ENCODE data around the gene ARHGAP11B.
"Not testable (repeated sequence)": the region's sequence is repeated elsewhere in the genome, so short reads cannot be mapped to it uniquely, and the experiment has no call there.

Gene ARHGAP11B

DNA sequence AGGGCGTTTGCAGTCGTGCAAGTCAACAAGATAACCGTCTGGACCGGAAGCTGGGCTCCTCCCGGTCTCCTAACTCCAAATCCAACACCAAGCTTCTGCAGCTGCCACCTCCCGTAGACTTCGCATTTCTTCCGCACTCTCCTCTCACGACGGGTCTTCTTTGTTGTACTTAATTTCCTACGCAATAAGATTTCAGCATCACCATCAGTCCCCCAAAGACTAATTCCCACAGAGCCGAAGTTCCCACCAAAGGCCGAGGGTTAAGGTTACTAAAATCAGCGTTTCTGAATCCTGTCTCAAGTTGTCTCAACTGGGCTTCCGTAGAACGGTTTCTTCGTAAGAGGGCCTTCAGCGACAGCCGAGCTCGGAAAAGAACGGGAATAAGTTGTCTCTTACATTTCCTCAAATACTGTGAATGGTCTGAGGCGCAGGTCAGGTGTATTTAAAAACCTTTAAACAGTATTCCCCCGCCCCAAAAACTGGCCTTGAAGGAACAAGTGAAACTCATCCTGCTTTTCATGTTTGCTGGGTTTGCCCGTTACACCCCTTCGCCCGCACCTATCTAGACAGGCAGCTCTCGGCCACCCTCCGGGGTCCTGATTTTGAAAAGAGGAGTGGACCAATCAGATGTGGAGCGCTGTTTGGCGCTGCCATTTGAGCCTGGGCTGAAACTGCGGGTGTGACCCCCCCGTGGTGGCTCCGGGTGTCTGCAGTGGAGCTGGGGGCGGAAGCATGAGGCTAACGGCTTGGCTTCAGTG is at the start of gene ARHGAP11B:
Gene ARHGAP11B (plus strand): TSS at position 693 of the 758 bp plus-strand sequence.
- H3K27me3 ChIP-seq (replicated peaks); H3K36me3 ChIP-seq (replicated peaks); in situ Hi-C loops (cut with HindIII; ENCODE audit: low pct_ligation_motif_present, low sequenced_read_pairs): not testable (repeated sequence)
- peak; percentile 98 for DNase-seq
- Histone ChIP-seq H3K4me3 (ENCODE audit: low read depth, low read length) (peak within 1 kb of the TSS; percentile 75), H3K27ac (peak within 1 kb of the TSS; percentile 93)
- TF ChIP-seq, protein P1, sequence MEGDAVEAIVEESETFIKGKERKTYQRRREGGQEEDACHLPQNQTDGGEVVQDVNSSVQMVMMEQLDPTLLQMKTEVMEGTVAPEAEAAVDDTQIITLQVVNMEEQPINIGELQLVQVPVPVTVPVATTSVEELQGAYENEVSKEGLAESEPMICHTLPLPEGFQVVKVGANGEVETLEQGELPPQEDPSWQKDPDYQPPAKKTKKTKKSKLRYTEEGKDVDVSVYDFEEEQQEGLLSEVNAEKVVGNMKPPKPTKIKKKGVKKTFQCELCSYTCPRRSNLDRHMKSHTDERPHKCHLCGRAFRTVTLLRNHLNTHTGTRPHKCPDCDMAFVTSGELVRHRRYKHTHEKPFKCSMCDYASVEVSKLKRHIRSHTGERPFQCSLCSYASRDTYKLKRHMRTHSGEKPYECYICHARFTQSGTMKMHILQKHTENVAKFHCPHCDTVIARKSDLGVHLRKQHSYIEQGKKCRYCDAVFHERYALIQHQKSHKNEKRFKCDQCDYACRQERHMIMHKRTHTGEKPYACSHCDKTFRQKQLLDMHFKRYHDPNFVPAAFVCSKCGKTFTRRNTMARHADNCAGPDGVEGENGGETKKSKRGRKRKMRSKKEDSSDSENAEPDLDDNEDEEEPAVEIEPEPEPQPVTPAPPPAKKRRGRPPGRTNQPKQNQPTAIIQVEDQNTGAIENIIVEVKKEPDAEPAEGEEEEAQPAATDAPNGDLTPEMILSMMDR (IDR thresholded peaks at IDR 0.05; ENCODE audit: low read depth, low read length, missing control alignments) = peak; percentile 2

GRCh38 chr15:30579394-30579970 is 46.4 kb upstream of the ARHGAP11B start:
- DNase-seq; H3K27me3 ChIP-seq (replicated peaks); H3K4me3 ChIP-seq (ENCODE audit: low read depth, low read length); H3K36me3 ChIP-seq (replicated peaks); H3K27ac ChIP-seq; in situ Hi-C loops (cut with HindIII; ENCODE audit: low pct_ligation_motif_present, low sequenced_read_pairs): not testable (repeated sequence)

DNA sequence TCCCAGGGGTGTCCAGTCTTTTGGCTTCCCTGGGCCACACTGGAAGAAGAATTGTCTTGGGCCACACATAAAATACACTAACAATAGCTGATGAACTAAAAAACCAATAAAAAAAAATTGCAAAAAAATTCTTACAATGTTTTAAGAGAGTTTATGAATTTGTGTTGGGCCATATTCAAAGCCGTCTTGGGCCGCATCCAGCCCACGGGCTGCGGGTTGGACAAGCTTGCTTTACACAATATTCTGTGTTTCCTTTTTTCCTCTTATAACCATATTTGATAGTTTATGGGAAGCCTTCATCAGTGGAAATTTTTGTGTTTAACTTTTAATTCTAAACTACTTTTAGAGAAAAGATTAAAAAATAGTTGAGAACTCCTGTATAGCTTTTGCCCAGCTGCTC is 45.2 kb upstream of the ARHGAP11B start:
- H3K36me3 ChIP-seq (replicated peaks); H3K4me3 ChIP-seq (ENCODE audit: low read depth, low read length); H3K27me3 ChIP-seq (replicated peaks); in situ Hi-C loops (cut with HindIII; ENCODE audit: low pct_ligation_motif_present, low sequenced_read_pairs); DNase-seq; H3K27ac ChIP-seq: not testable (repeated sequence)

GRCh38 chr15:30598953-30599352 is 27.0 kb upstream of the ARHGAP11B start:
- H3K36me3 ChIP-seq (replicated peaks); H3K27me3 ChIP-seq (replicated peaks); in situ Hi-C loops (cut with HindIII; ENCODE audit: low pct_ligation_motif_present, low sequenced_read_pairs); H3K4me3 ChIP-seq (ENCODE audit: low read depth, low read length); DNase-seq; H3K27ac ChIP-seq: not testable (repeated sequence)

GRCh38 chr15:30603796-30604195 is 22.1 kb upstream of the ARHGAP11B start, which contains the start of gene GOLGA8H:
TSS of gene GOLGA8H (plus strand) at chr15:30604028. CDS start at chr15:30604126, 98 bp downstream.
- DNase-seq; H3K4me3 ChIP-seq (ENCODE audit: low read depth, low read length); H3K27me3 ChIP-seq (replicated peaks); H3K27ac ChIP-seq; in situ Hi-C loops (cut with HindIII; ENCODE audit: low pct_ligation_motif_present, low sequenced_read_pairs); H3K36me3 ChIP-seq (replicated peaks): not testable (repeated sequence)

GRCh38 chr15:30612271-30612670 is 13.7 kb upstream of the ARHGAP11B start:
- DNase-seq; H3K4me3 ChIP-seq (ENCODE audit: low read depth, low read length); H3K27me3 ChIP-seq (replicated peaks); H3K27ac ChIP-seq; H3K36me3 ChIP-seq (replicated peaks); in situ Hi-C loops (cut with HindIII; ENCODE audit: low pct_ligation_motif_present, low sequenced_read_pairs): not testable (repeated sequence)

- in situ Hi-C loops (cut with HindIII; ENCODE audit: low pct_ligation_motif_present, low sequenced_read_pairs); H3K4me3 ChIP-seq (ENCODE audit: low read depth, low read length); H3K27me3 ChIP-seq (replicated peaks); DNase-seq; H3K27ac ChIP-seq; H3K36me3 ChIP-seq (replicated peaks): not testable (repeated sequence)
These were observed 4.6 kb upstream of the ARHGAP11B start for GRCh38 chr15:30621342-30621741.

GRCh38 chr15:30626194-30626565 is 252 bp downstream of the ARHGAP11B start:
- H3K36me3 ChIP-seq (replicated peaks); in situ Hi-C loops (cut with HindIII; ENCODE audit: low pct_ligation_motif_present, low sequenced_read_pairs); H3K27me3 ChIP-seq (replicated peaks); DNase-seq: not testable (repeated sequence)
- Histone ChIP-seq H3K4me3 (ENCODE audit: low read depth, low read length) (peak overlapping the region; percentile 75), H3K27ac (peak overlapping the region; percentile 93)

GRCh38 chr15:30626632-30627031 is 704 bp downstream of the ARHGAP11B start:
- in situ Hi-C loops (cut with HindIII; ENCODE audit: low pct_ligation_motif_present, low sequenced_read_pairs); H3K27me3 ChIP-seq (replicated peaks): not testable (repeated sequence)

More at GRCh38 chr15:30626632-30627031, 704 bp downstream of the ARHGAP11B start:
- not testable (repeated sequence) for DNase-seq; H3K36me3 ChIP-seq (replicated peaks); H3K27ac ChIP-seq
- H3K4me3 ChIP-seq (ENCODE audit: low read depth, low read length) = peak overlapping the region; percentile 75
